WTC11 (cell line): Measurements from ENCODE around the gene ALK. TPM values are rescaled to one million over a fixed set of nuclear protein-coding genes. Genes with fewer than 3 reads are reported as not detected.

ENCODE experiments used
- ATAC-seq: fragments of 200-7000 bp; cut with Tn5 transposase; 2 replicates; pipeline ENCODE4 v1.10.0; 2021; ENCODE audit warnings: mild to moderate bottlenecking, moderate library complexity
- CTCF ChIA-PET: fragments of 300-600 bp; sonication (Branson Sonifier 250); formaldehyde crosslinking; loops from one replicate; lab custom pipeline; 2021; ENCODE audit warnings: antibody characterized with exemption; lab: Charles Lee
- POLR2A ChIA-PET: fragments of 350-600 bp; sonication (Branson Sonifier 250); formaldehyde crosslinking; loops from one replicate; lab custom pipeline; 2021; ENCODE audit warnings: antibody characterized with exemption; lab: Charles Lee
- DNase-seq: peaks from one replicate; pipeline ENCODE4 v3.0.0; 2021; ENCODE audit warnings: low spot score
- H3K27ac Mint-ChIP-seq: 2 replicates; pipeline ENCODE4 v1.8.0; 2021; ENCODE audit warnings: mixed read lengths
- H3K27me3 Mint-ChIP-seq: 2 replicates; pipeline ENCODE4 v1.8.0; 2021; ENCODE audit warnings: low read depth, mild to moderate bottlenecking, moderate library complexity, mixed read lengths
- H3K36me3 Mint-ChIP-seq: 2 replicates; pipeline ENCODE4 v1.8.0; 2021; ENCODE audit warnings: mixed read lengths
- H3K4me1 Mint-ChIP-seq: 2 replicates; pipeline ENCODE4 v1.8.0; 2022; ENCODE audit warnings: mixed read lengths
- H3K4me3 Mint-ChIP-seq: 2 replicates; pipeline ENCODE4 v1.8.0; 2021; ENCODE audit warnings: mild to moderate bottlenecking, moderate library complexity, mixed read lengths
- H3K9me3 Mint-ChIP-seq: 2 replicates; pipeline ENCODE4 v1.8.0; 2021; ENCODE audit warnings: mixed read lengths
- AFF4 ChIP-seq: sonication (generic); formaldehyde crosslinking; IDR thresholded peaks from 2 replicates; pipeline ENCODE4 v1.8.1; 2023; ENCODE audit warnings: mild to moderate bottlenecking, missing genetic modification reagents, borderline replicate concordance
- ATF2 ChIP-seq: sonication (generic); formaldehyde crosslinking; IDR thresholded peaks from 2 replicates; pipeline ENCODE4 v1.8.1; 2022; ENCODE audit warnings: low read depth, missing genetic modification reagents, borderline replicate concordance
- ATF3 ChIP-seq: sonication (generic); formaldehyde crosslinking; conservative IDR thresholded peaks from 2 replicates; pipeline ENCODE4 v1.8.1; 2022; ENCODE audit warnings: mild to moderate bottlenecking, missing genetic modification reagents
- E2F4 ChIP-seq: sonication (generic); formaldehyde crosslinking; IDR thresholded peaks from 2 replicates; pipeline ENCODE4 v1.8.1; 2022; ENCODE audit warnings: low read depth, mild to moderate bottlenecking, moderate library complexity, missing genetic modification reagents, borderline replicate concordance
- IRF2 ChIP-seq: sonication (generic); formaldehyde crosslinking; IDR thresholded peaks from 2 replicates; pipeline ENCODE4 v1.8.0; 2022; ENCODE audit warnings: low read depth, missing genetic modification reagents, borderline replicate concordance
- KAT7 ChIP-seq: sonication (generic); formaldehyde crosslinking; IDR thresholded peaks from 2 replicates; pipeline ENCODE4 v1.8.1; 2023; ENCODE audit warnings: missing genetic modification reagents, mild to moderate bottlenecking, borderline replicate concordance
- MLX ChIP-seq: sonication (generic); formaldehyde crosslinking; IDR thresholded peaks from 2 replicates; pipeline ENCODE4 v1.8.1; 2023; ENCODE audit warnings: mild to moderate bottlenecking, missing genetic modification reagents, moderate library complexity
- MXD4 ChIP-seq: fragments of 250-450 bp; sonication (Bioruptor Pico); IDR thresholded peaks from 2 replicates; pipeline ENCODE4 v1.8.0; 2021; ENCODE audit warnings: mild to moderate bottlenecking, moderate library complexity, borderline replicate concordance
- OVOL2 ChIP-seq: fragments of 250-450 bp; sonication (Bioruptor Pico); IDR thresholded peaks from 2 replicates; pipeline ENCODE4 v1.9.0; 2021; ENCODE audit warnings: mild to moderate bottlenecking, borderline replicate concordance
- PRRX2 ChIP-seq: fragments of 250-450 bp; sonication (Bioruptor Pico); IDR thresholded peaks from 2 replicates; pipeline ENCODE4 v1.8.0; 2021; ENCODE audit warnings: mild to moderate bottlenecking
- TEAD1 ChIP-seq: sonication (generic); formaldehyde crosslinking; IDR thresholded peaks from 2 replicates; pipeline ENCODE4 v1.8.0; 2022; ENCODE audit warnings: mild to moderate bottlenecking, missing genetic modification reagents
- ZMAT4 ChIP-seq: fragments of 250-450 bp; sonication (Bioruptor Pico); IDR thresholded peaks from 2 replicates; pipeline ENCODE4 v1.9.0; 2021; ENCODE audit warnings: mild to moderate bottlenecking
- ZNF138 ChIP-seq: sonication (generic); formaldehyde crosslinking; conservative IDR thresholded peaks from 2 replicates; pipeline ENCODE4 v1.8.1; 2022; ENCODE audit warnings: mild to moderate bottlenecking, moderate library complexity, missing genetic modification reagents
- ZNF416 ChIP-seq: fragments of 250-450 bp; sonication (Bioruptor Pico); IDR thresholded peaks from 2 replicates; pipeline ENCODE4 v1.9.0; 2021; ENCODE audit warnings: mild to moderate bottlenecking, inconsistent platforms
- ZSCAN18 ChIP-seq: fragments of 250-450 bp; sonication (Bioruptor Pico); IDR thresholded peaks from 2 replicates; pipeline ENCODE4 v2.1.2; 2022; ENCODE audit warnings: mild to moderate bottlenecking, moderate library complexity
- total RNA-seq: library from RNA; stranded (reverse); gene quantifications from 3 replicates; pipeline ENCODE4 v1.2.3, GENCODE V29; 2021

ALK gene
- total RNA-seq, 1 experiment from 2014 or later = not detected

- no peak for TF ChIP-seq ZSCAN18
- no peak for TF ChIP-seq ATF3 (CRISPR knock-in tag)
- no peak for TF ChIP-seq OVOL2
Measured at GRCh38 chr2:29175338-29175737, 746.0 kb downstream of the ALK start (continued).

GRCh38 chr2:29174937-29175336, 746.4 kb downstream of the ALK start:
- Mint-ChIP-seq H3K36me3 (no peaks in the 10 kb centered on the region), H3K27me3 (peaks cover 73% of the 10 kb centered on the region), H3K27ac (no peak overlapping the region), H3K9me3 (peaks cover 8% of the 10 kb centered on the region; the same call in 1 of the 2 replicates), H3K4me3 (no peak overlapping the region), H3K4me1 (no peaks in the 10 kb centered on the region)
- TF ChIP-seq ATF2 (CRISPR knock-in tag) = no peak
- TF ChIP-seq IRF2 (CRISPR knock-in tag) = no peak
- no peak for TF ChIP-seq ZNF416 (CRISPR knock-in tag)
- no peak for TF ChIP-seq MXD4 (CRISPR knock-in tag)
- TF ChIP-seq MLX (CRISPR knock-in tag) = no peak
- no peak for TF ChIP-seq ZSCAN18
- no peak for TF ChIP-seq KAT7 (CRISPR knock-in tag)
- TF ChIP-seq ZNF138 (CRISPR knock-in tag) = no peak
- no peak for TF ChIP-seq ZMAT4
- TF ChIP-seq AFF4 (CRISPR knock-in tag) = no peak
- TF ChIP-seq PRRX2 (CRISPR knock-in tag) = no peak
- TF ChIP-seq TEAD1 (CRISPR knock-in tag) = no peak
- TF ChIP-seq E2F4 = no peak
- DNase-seq (no peak), ATAC-seq (no peak)
- POLR2A ChIA-PET = no interaction called here
- CTCF ChIA-PET = no interaction called here
